ENCODE measurements around the gene SAMM50.

SAMM50 gene

DNA sequence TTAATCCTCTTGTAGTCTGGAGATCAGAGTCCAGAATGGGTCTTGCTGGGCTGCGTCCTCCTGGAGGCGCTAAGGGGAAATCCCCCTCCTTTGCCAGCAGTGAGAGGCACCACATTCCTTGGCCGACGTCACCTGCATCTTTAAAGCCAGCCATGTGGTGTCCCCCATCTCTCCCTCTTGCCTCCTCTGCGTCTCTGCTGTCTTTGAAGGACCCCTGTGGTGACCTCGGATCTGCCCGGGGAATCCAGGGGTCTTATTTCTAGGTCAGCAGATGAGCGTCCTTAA, 41.7 kb downstream of the SAMM50 start:
- Histone ChIP-seq H3K27me3 (ENCODE audit: low read length) (no peaks in the 10 kb centered on the region), H3K36me3 (ENCODE audit: low read length) (no peaks in the 10 kb centered on the region), H3K4me3 (ENCODE audit: insufficient read depth, low read length, poor library complexity, severe bottlenecking) (no peak overlapping the region), H3K79me2 (ENCODE audit: insufficient read depth, low read length) (no peaks in the 10 kb centered on the region), H3K27ac (ENCODE audit: low read depth, low read length) (no peak overlapping the region), H3K9me3 (ENCODE audit: insufficient read depth, low read length) (no peaks in the 10 kb centered on the region), H3K4me2 (ENCODE audit: low read depth, low read length, poor library complexity, severe bottlenecking) (no peak overlapping the region), H3K9ac (ENCODE audit: low read length) (no peak overlapping the region), H3F3A (ENCODE audit: insufficient read depth) (no peaks in the 10 kb centered on the region), H4K20me1 (ENCODE audit: low read depth, low read length) (no peaks in the 10 kb centered on the region), H2AFZ (ENCODE audit: low read depth, low read length, severe bottlenecking) (no peak overlapping the region), H3K9me2 (replicated peaks; ENCODE audit: insufficient read depth, low read length) (no peaks in the 10 kb centered on the region)
- TF ChIP-seq CTCF (IDR thresholded peaks at IDR 0.05; ENCODE audit: insufficient read depth, low read length, poor library complexity, severe bottlenecking): no peak
- TF ChIP-seq EZH2phosphoT487 (conservative IDR thresholded peaks at IDR 0.05; ENCODE audit: low read length): no peak

DNA sequence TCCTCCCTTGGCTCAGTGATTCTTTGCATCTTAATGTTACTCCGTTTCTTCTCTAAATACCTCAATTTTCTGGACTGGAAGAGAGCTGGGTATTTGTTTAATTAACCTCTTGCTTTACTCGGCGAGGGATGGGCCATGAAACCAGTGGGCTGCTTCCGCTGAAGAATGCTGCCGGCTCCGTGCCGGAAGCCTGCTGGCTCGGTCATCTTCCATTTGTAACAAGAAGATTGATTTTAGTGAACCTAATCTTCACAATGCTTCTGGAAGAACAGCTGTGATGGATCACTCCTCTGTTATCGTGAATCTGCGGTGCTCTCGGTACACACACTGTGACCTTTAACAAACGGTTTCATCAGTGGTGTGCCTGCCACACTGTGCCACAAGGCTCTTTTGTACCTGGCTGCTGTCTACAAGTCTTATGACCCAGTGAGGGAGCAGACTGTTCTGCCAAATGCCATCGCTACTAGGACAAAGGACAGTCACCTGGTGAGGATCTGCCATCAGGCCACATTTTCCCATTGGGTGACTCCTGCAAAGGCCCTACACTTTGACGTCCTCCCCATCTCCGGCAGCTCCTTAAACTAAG, 43.5 kb downstream of the SAMM50 start:
- Histone ChIP-seq H3K4me3 (ENCODE audit: insufficient read depth, low read length, poor library complexity, severe bottlenecking) (no peak overlapping the region), H2AFZ (ENCODE audit: low read depth, low read length, severe bottlenecking) (no peak overlapping the region), H4K20me1 (ENCODE audit: low read depth, low read length) (no peaks in the 10 kb centered on the region), H3K9me3 (ENCODE audit: insufficient read depth, low read length) (no peaks in the 10 kb centered on the region), H3K9me2 (replicated peaks; ENCODE audit: insufficient read depth, low read length) (no peaks in the 10 kb centered on the region), H3K27ac (ENCODE audit: low read depth, low read length) (no peak overlapping the region), H3K27me3 (ENCODE audit: low read length) (no peaks in the 10 kb centered on the region), H3K79me2 (ENCODE audit: insufficient read depth, low read length) (no peaks in the 10 kb centered on the region), H3K9ac (ENCODE audit: low read length) (no peak overlapping the region), H3K36me3 (ENCODE audit: low read length) (no peaks in the 10 kb centered on the region), H3F3A (ENCODE audit: insufficient read depth) (no peaks in the 10 kb centered on the region), H3K4me2 (ENCODE audit: low read depth, low read length, poor library complexity, severe bottlenecking) (no peak overlapping the region)
- TF ChIP-seq EZH2phosphoT487 (conservative IDR thresholded peaks at IDR 0.05; ENCODE audit: low read length) (no peak), CTCF (IDR thresholded peaks at IDR 0.05; ENCODE audit: insufficient read depth, low read length, poor library complexity, severe bottlenecking) (no peak)

DNA sequence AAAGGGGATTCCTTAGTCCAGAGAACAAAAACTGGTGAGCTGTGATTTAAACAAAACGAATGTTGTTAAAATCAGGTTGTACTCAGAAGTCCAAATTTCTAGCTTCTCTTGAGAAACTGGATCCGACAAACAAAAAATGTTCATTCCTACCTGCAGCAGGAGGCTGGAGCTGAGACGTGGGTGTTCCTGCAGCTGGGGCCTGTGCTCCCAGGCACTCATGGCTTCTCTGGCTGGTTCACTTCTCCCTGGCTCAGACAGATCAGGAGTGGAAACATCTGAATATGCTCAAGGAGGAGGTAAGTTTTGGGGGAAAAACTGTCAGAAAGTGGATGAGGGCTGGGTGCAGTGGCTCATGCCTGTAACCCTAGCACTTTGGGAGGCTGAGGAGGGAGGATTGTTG, 44.1 kb downstream of the SAMM50 start:
- no peaks in the 10 kb centered on the region for H3K9me3 ChIP-seq (ENCODE audit: insufficient read depth, low read length)
- no peak overlapping the region for H3K4me3 ChIP-seq (ENCODE audit: insufficient read depth, low read length, poor library complexity, severe bottlenecking)
- no peaks in the 10 kb centered on the region for H3K79me2 ChIP-seq (ENCODE audit: insufficient read depth, low read length)
- H3K9me2 ChIP-seq (replicated peaks; ENCODE audit: insufficient read depth, low read length): no peaks in the 10 kb centered on the region
- no peaks in the 10 kb centered on the region for H3F3A ChIP-seq (ENCODE audit: insufficient read depth)
- no peaks in the 10 kb centered on the region for H3K27me3 ChIP-seq (ENCODE audit: low read length)
- no peaks in the 10 kb centered on the region for H4K20me1 ChIP-seq (ENCODE audit: low read depth, low read length)
- no peak overlapping the region for H3K27ac ChIP-seq (ENCODE audit: low read depth, low read length)
- H2AFZ ChIP-seq (ENCODE audit: low read depth, low read length, severe bottlenecking): no peak overlapping the region
- no peak overlapping the region for H3K9ac ChIP-seq (ENCODE audit: low read length)
- H3K36me3 ChIP-seq (ENCODE audit: low read length): no peaks in the 10 kb centered on the region
- no peak overlapping the region for H3K4me2 ChIP-seq (ENCODE audit: low read depth, low read length, poor library complexity, severe bottlenecking)
- TF ChIP-seq CTCF (IDR thresholded peaks at IDR 0.05; ENCODE audit: insufficient read depth, low read length, poor library complexity, severe bottlenecking) (no peak), EZH2phosphoT487 (conservative IDR thresholded peaks at IDR 0.05; ENCODE audit: low read length) (no peak)

Measured in SU-DHL-6 (cell line).